ENCODE measurements around the gene KCNMB4.

Gene KCNMB4

DNA sequence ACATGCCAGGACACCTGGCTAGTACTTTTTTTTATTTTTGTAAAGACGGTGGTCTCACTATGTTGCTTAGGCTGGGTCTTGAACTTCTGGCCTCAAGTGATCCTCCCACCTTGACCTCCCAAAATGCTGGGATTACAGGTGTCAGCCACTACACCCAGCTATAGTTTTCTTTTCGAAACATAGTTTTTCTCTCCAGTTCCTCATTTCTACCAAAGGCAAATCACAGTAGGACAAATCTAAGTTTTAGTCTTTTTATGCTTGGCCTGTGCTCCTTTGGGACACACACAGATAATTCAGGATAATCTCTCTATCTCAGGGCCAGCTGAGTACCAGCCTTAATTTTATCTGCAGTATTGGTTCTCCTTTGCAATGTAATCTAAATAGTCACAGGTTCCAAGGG lies 100.7 kb downstream of the KCNMB4 start:
- H3K79me2 ChIP-seq (ENCODE audit: insufficient read depth, low read length), result no peaks in the 10 kb centered on the region
- no peaks in the 10 kb centered on the region for H3F3A ChIP-seq (ENCODE audit: low read depth)
- no peaks in the 10 kb centered on the region for H3K9me2 ChIP-seq (replicated peaks; ENCODE audit: low read depth, low read length)
- H4K20me1 ChIP-seq (ENCODE audit: insufficient read depth, low read length, poor library complexity, severe bottlenecking), result no peaks in the 10 kb centered on the region
- H3K9ac ChIP-seq (ENCODE audit: low read depth, low read length, poor library complexity, severe bottlenecking), result no peak overlapping the region
- H3K36me3 ChIP-seq (ENCODE audit: insufficient read depth, low read length), result no peaks in the 10 kb centered on the region
- H3K4me3 ChIP-seq (ENCODE audit: low read length, poor library complexity, severe bottlenecking), result no peak overlapping the region
- H3K4me1 ChIP-seq (ENCODE audit: insufficient read depth, low read length, poor library complexity, severe bottlenecking), result no peaks in the 10 kb centered on the region
- no peak for TF ChIP-seq EZH2phosphoT487 (IDR thresholded peaks at IDR 0.05; ENCODE audit: borderline replicate concordance)
- TF ChIP-seq CTCF (conservative IDR thresholded peaks at IDR 0.05; ENCODE audit: low read length), result no peak
- no peak overlapping the region for H3K4me2 ChIP-seq (ENCODE audit: low read depth, low read length, poor library complexity, severe bottlenecking)
- no peak overlapping the region for H2AFZ ChIP-seq (ENCODE audit: low read length)
- H3K9me3 ChIP-seq (ENCODE audit: insufficient read depth, low read depth, low read length), result peaks cover 11% of the 10 kb centered on the region; the same call in 1 of the 2 replicates
- no peaks in the 10 kb centered on the region for H3K27me3 ChIP-seq (ENCODE audit: insufficient read depth, low read length, poor library complexity, severe bottlenecking)

DNA sequence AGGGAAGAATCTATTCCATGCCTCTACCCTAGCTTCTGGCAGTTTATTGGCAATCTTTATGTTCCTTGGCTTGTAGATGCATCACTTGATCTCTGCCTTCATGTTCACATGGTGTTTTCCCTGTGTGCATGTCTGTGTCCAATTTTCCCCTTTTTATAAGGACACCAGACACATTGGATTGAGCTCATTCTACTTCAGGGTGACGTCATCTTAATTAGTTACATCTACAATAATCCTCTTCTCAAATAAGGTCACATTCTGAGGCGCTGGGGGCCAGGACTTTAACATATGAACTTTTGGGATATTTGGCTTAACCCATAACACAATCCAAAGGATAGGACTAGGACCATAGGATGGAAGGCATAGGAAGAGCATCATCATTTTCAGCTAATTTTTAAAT lies 101.4 kb downstream of the KCNMB4 start:
- Histone ChIP-seq H3F3A (ENCODE audit: low read depth) (no peaks in the 10 kb centered on the region), H3K9me3 (ENCODE audit: insufficient read depth, low read depth, low read length) (peaks cover 11% of the 10 kb centered on the region; the same call in 1 of the 2 replicates), H3K4me3 (ENCODE audit: low read length, poor library complexity, severe bottlenecking) (no peak overlapping the region), H3K79me2 (ENCODE audit: insufficient read depth, low read length) (no peaks in the 10 kb centered on the region), H2AFZ (ENCODE audit: low read length) (no peak overlapping the region), H3K9ac (ENCODE audit: low read depth, low read length, poor library complexity, severe bottlenecking) (no peak overlapping the region), H3K9me2 (replicated peaks; ENCODE audit: low read depth, low read length) (no peaks in the 10 kb centered on the region), H3K27me3 (ENCODE audit: insufficient read depth, low read length, poor library complexity, severe bottlenecking) (no peaks in the 10 kb centered on the region), H3K36me3 (ENCODE audit: insufficient read depth, low read length) (no peaks in the 10 kb centered on the region), H3K4me1 (ENCODE audit: insufficient read depth, low read length, poor library complexity, severe bottlenecking) (no peaks in the 10 kb centered on the region), H3K4me2 (ENCODE audit: low read depth, low read length, poor library complexity, severe bottlenecking) (no peak overlapping the region), H4K20me1 (ENCODE audit: insufficient read depth, low read length, poor library complexity, severe bottlenecking) (no peaks in the 10 kb centered on the region)
- TF ChIP-seq CTCF (conservative IDR thresholded peaks at IDR 0.05; ENCODE audit: low read length) (no peak), EZH2phosphoT487 (IDR thresholded peaks at IDR 0.05; ENCODE audit: borderline replicate concordance) (no peak)

GRCh38 chr12:70467918-70468733 lies 102.0 kb downstream of the KCNMB4 start:
- H3K4me3 ChIP-seq (ENCODE audit: low read length, poor library complexity, severe bottlenecking), result no peak overlapping the region
- no peaks in the 10 kb centered on the region for H3K9me2 ChIP-seq (replicated peaks; ENCODE audit: low read depth, low read length)
- H3K4me1 ChIP-seq (ENCODE audit: insufficient read depth, low read length, poor library complexity, severe bottlenecking), result no peaks in the 10 kb centered on the region
- no peaks in the 10 kb centered on the region for H4K20me1 ChIP-seq (ENCODE audit: insufficient read depth, low read length, poor library complexity, severe bottlenecking)
- H3K9ac ChIP-seq (ENCODE audit: low read depth, low read length, poor library complexity, severe bottlenecking), result no peak overlapping the region
- TF ChIP-seq EZH2phosphoT487 (IDR thresholded peaks at IDR 0.05; ENCODE audit: borderline replicate concordance) (no peak), CTCF (conservative IDR thresholded peaks at IDR 0.05; ENCODE audit: low read length) (no peak)
- H3K36me3 ChIP-seq (ENCODE audit: insufficient read depth, low read length), result no peaks in the 10 kb centered on the region
- H3K4me2 ChIP-seq (ENCODE audit: low read depth, low read length, poor library complexity, severe bottlenecking), result no peak overlapping the region
- no peaks in the 10 kb centered on the region for H3F3A ChIP-seq (ENCODE audit: low read depth)
- no peak overlapping the region for H2AFZ ChIP-seq (ENCODE audit: low read length)
- H3K79me2 ChIP-seq (ENCODE audit: insufficient read depth, low read length), result no peaks in the 10 kb centered on the region
- peaks cover 11% of the 10 kb centered on the region; the same call in 1 of the 2 replicates for H3K9me3 ChIP-seq (ENCODE audit: insufficient read depth, low read depth, low read length)
- H3K27me3 ChIP-seq (ENCODE audit: insufficient read depth, low read length, poor library complexity, severe bottlenecking), result no peaks in the 10 kb centered on the region

Measured in Loucy (cell line).